Liver (tissue), 9 donors: ENCODE data around the gene OR2H1. TPM values are rescaled to one million over a fixed set of nuclear protein-coding genes. Genes with fewer than 3 reads are reported as not detected.

Experiments used
- DNase-seq: peaks from one replicate; pipeline ENCODE4 v3.0.0-alpha.2; 2017; ENCODE audit warnings: low spot score
- H3K27ac ChIP-seq, 2 donors: one replicate each; pipeline ENCODE4 v1.7.0; 2013; ENCODE audit warnings: inconsistent platforms in 2 of 2, low read length in 2 of 2, control low read depth in 1 of 2, low read depth in 1 of 2, mild to moderate bottlenecking in 1 of 2
- H3K27me3 ChIP-seq, 4 donors: one replicate each; pipeline versions ENCODE4 v1.6.1 to v1.7.0; 2013; ENCODE audit warnings: low read length in 3 of 4, inconsistent platforms in 1 of 4, mild to moderate bottlenecking in 1 of 4, moderate library complexity in 1 of 4; ENCODE audit not compliant: control insufficient read depth in 4 of 4, insufficient read depth in 4 of 4
- H3K36me3 ChIP-seq, 4 donors: one replicate each; pipeline versions ENCODE4 v1.6.1 to v1.7.0; 2013; ENCODE audit warnings: low read length in 3 of 4, mild to moderate bottlenecking in 3 of 4, low read depth in 1 of 4, moderate library complexity in 1 of 4; ENCODE audit not compliant: control insufficient read depth in 4 of 4, insufficient read depth in 3 of 4
- H3K4me1 ChIP-seq, 4 donors: one replicate each; pipeline versions ENCODE4 v1.6.1 to v1.7.0; 2013; ENCODE audit warnings: low read length in 3 of 4, mild to moderate bottlenecking in 3 of 4, moderate library complexity in 1 of 4; ENCODE audit not compliant: control insufficient read depth in 4 of 4, insufficient read depth in 4 of 4
- H3K4me3 ChIP-seq, 3 donors: one replicate each; pipeline versions ENCODE4 v1.6.1 to v1.7.0; 2013; ENCODE audit warnings: low read length in 3 of 3, control low read depth in 1 of 3, low read depth in 1 of 3, mild to moderate bottlenecking in 1 of 3
- H3K9ac ChIP-seq, 2 donors: one replicate each; pipeline ENCODE4 v1.7.0; 2013; ENCODE audit warnings: low read length in 2 of 2, mild to moderate bottlenecking in 2 of 2, moderate library complexity in 2 of 2, control low read depth in 1 of 2, low read depth in 1 of 2
- H3K9me3 ChIP-seq, 4 donors: one replicate each; pipeline versions ENCODE4 v1.6.1 to v1.7.0; 2013; ENCODE audit warnings: low read length in 3 of 4; ENCODE audit not compliant: control insufficient read depth in 4 of 4
- EGR1 ChIP-seq, 2 donors: IDR thresholded peaks; 2 replicates each; pipeline ENCODE4 v1.6.1; 2016 to 2018; ENCODE audit warnings: antibody characterized with exemption in 2 of 2, low read depth in 2 of 2
- FOXA1 ChIP-seq: IDR thresholded peaks from 2 replicates; pipeline ENCODE4 v1.6.1; 2016; ENCODE audit warnings: antibody characterized with exemption
- FOXA2 ChIP-seq: IDR thresholded peaks from 2 replicates; pipeline ENCODE4 v1.6.1; 2016; ENCODE audit warnings: antibody characterized with exemption
- GABPA ChIP-seq, 2 donors: IDR thresholded peaks in 1 of 2; conservative IDR thresholded peaks in 1 of 2; 2 replicates each; pipeline ENCODE4 v1.6.1; 2016; ENCODE audit warnings: antibody characterized with exemption in 2 of 2, mild to moderate bottlenecking in 1 of 2, moderate library complexity in 1 of 2
- HNF4A ChIP-seq, 2 donors: conservative IDR thresholded peaks; 2 replicates each; pipeline ENCODE4 v1.6.1; 2016; ENCODE audit warnings: antibody characterized with exemption in 2 of 2, mild to moderate bottlenecking in 2 of 2
- HNF4G ChIP-seq: IDR thresholded peaks from 2 replicates; pipeline ENCODE4 v1.6.1; 2016; ENCODE audit warnings: antibody characterized with exemption
- JUND ChIP-seq, 2 donors: IDR thresholded peaks; 2 replicates each; pipeline ENCODE4 v1.6.1; 2016; ENCODE audit warnings: antibody characterized with exemption in 2 of 2
- NR2F2 ChIP-seq: IDR thresholded peaks from 2 replicates; pipeline ENCODE4 v1.6.1; 2016; ENCODE audit warnings: antibody characterized with exemption
- RAD21 ChIP-seq, 2 donors: IDR thresholded peaks; 2 replicates each; pipeline ENCODE4 v1.6.1; 2016; ENCODE audit warnings: antibody characterized with exemption in 2 of 2, mild to moderate bottlenecking in 2 of 2
- RXRA ChIP-seq, 2 donors: IDR thresholded peaks; 2 replicates each; pipeline ENCODE4 v1.6.1; 2017 to 2018; ENCODE audit warnings: antibody characterized with exemption in 2 of 2, mild to moderate bottlenecking in 1 of 2
- SP1 ChIP-seq: IDR thresholded peaks from 2 replicates; pipeline ENCODE4 v1.6.1; 2018; ENCODE audit warnings: antibody characterized with exemption, mild to moderate bottlenecking
- TAF1 ChIP-seq: conservative IDR thresholded peaks from 2 replicates; pipeline ENCODE4 v1.6.1; 2016; ENCODE audit warnings: antibody characterized with exemption, mild to moderate bottlenecking
- YY1 ChIP-seq: IDR thresholded peaks from 2 replicates; pipeline ENCODE4 v1.6.1; 2016; ENCODE audit warnings: antibody characterized with exemption, mild to moderate bottlenecking
- WGBS: extraction: QIAGEN DNeasy Blood & Tissue Kit; methylation state at CpG from one replicate; pipeline ENCODE4 v1.1.7; 2013; 5-methylcytosine and 5-hydroxymethylcytosine counted together
- polyA plus RNA-seq, 2 donors: library from polyadenylated mRNA; stranded (reverse) in 1 of 2; unstranded in 1 of 2; fragments of 200-250 nt in 1 of 2; fragments of >200 nt in 1 of 2; fragmentation: Nextera tagmentation in 1 of 2; extraction: Ambion mirVana in 1 of 2; gene quantifications; one replicate each; pipeline versions ENCODE4 v1.2.1 to v1.2.3, GENCODE V29; 2013 to 2015
- total RNA-seq, 2 donors: library from RNA; depleted of rRNA; stranded (reverse); fragments of >200 nt; gene quantifications; one replicate each; pipeline ENCODE4 v1.2.3, GENCODE V29; 2014
- TF ChIP-seq, protein P1 (sequence below): IDR thresholded peaks from 2 replicates; pipeline ENCODE4 v1.6.1; 2016; ENCODE audit warnings: antibody characterized with exemption, mild to moderate bottlenecking
- TF ChIP-seq, protein P2 (sequence below): IDR thresholded peaks from 2 replicates; pipeline ENCODE4 v1.6.1; 2016; ENCODE audit warnings: antibody characterized with exemption
- TF ChIP-seq, protein P3 (sequence below): IDR thresholded peaks from 2 replicates; pipeline ENCODE4 v1.6.1; 2016; ENCODE audit warnings: antibody characterized with exemption
- TF ChIP-seq, protein P4 (sequence below): IDR thresholded peaks from 2 replicates; pipeline ENCODE4 v1.6.1; 2016; ENCODE audit warnings: antibody characterized with exemption
- donor health status: healthy.
- donor health status: healthy.
- donor health status: healthy.
- donor health status: healthy.
- donor health status: healthy.

Gene OR2H1
- total and polyA plus RNA-seq, 4 donors: not detected

DNA sequence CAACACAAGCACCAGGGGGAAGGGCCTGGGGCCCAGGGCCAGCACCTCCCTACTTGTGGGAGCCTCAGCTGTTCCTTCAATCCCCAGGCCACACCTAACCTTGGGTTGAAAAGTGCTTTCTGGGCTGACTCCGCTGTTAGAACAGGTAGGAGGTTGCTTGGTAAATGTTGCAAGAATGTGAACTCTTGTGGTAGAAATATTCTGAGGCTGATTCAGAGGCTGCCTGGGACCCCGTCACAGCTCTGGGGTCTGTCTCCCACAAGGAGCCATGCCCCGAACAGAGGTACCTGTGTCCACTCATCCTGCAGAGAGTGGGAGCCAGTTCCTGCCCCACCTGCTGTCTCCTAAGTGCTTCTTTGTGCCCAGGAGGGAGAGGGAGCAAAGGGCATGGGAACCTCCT is 45.2 kb downstream of the OR2H1 start (continued):
- TF ChIP-seq, protein P1, sequence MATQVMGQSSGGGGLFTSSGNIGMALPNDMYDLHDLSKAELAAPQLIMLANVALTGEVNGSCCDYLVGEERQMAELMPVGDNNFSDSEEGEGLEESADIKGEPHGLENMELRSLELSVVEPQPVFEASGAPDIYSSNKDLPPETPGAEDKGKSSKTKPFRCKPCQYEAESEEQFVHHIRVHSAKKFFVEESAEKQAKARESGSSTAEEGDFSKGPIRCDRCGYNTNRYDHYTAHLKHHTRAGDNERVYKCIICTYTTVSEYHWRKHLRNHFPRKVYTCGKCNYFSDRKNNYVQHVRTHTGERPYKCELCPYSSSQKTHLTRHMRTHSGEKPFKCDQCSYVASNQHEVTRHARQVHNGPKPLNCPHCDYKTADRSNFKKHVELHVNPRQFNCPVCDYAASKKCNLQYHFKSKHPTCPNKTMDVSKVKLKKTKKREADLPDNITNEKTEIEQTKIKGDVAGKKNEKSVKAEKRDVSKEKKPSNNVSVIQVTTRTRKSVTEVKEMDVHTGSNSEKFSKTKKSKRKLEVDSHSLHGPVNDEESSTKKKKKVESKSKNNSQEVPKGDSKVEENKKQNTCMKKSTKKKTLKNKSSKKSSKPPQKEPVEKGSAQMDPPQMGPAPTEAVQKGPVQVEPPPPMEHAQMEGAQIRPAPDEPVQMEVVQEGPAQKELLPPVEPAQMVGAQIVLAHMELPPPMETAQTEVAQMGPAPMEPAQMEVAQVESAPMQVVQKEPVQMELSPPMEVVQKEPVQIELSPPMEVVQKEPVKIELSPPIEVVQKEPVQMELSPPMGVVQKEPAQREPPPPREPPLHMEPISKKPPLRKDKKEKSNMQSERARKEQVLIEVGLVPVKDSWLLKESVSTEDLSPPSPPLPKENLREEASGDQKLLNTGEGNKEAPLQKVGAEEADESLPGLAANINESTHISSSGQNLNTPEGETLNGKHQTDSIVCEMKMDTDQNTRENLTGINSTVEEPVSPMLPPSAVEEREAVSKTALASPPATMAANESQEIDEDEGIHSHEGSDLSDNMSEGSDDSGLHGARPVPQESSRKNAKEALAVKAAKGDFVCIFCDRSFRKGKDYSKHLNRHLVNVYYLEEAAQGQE: no peak
- TF ChIP-seq HNF4G (no peak), RXRA (IDR thresholded peaks at IDR 0.05) (no peak), JUND (IDR thresholded peaks at IDR 0.05) (no peak), EGR1 (IDR thresholded peaks at IDR 0.05; ENCODE audit: low read depth in 2 of 2) (no peak)
- TF ChIP-seq, protein P2, sequence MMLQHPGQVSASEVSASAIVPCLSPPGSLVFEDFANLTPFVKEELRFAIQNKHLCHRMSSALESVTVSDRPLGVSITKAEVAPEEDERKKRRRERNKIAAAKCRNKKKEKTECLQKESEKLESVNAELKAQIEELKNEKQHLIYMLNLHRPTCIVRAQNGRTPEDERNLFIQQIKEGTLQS: no peak
- TF ChIP-seq, protein P3, sequence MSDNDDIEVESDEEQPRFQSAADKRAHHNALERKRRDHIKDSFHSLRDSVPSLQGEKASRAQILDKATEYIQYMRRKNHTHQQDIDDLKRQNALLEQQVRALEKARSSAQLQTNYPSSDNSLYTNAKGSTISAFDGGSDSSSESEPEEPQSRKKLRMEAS: no peak

DNA sequence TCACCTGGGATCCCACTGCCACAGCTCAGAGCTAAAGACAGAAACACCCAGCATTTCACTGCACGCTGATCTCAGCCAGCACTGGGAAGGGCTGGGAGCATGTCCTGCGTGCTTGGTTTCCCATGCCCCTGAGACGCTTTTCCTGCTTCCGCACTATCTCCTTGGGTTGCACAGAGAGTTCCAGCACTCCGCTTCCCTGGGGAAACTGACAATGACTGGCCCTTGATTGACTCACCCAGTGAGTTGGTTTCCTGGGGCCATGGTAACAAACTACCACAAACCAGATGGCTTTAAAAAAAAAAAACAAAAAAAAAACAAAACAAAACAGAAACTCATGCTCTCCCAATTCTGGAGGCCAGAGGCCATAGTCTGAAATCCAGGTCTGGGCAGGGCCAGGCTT is 45.6 kb downstream of the OR2H1 start:
- Histone ChIP-seq H3K4me1 (no peaks in the 10 kb centered on the region), H3K4me3 (no peak overlapping the region), H3K9ac (no peak overlapping the region), H3K9me3 (no peaks in the 10 kb centered on the region), H3K27ac (no peak overlapping the region), H3K36me3 (peaks cover 0 to 1% (median 0%) of the 10 kb centered on the region in 4 donors), H3K27me3 (no peaks in the 10 kb centered on the region)
- TF ChIP-seq YY1 (no peak), EGR1 (IDR thresholded peaks at IDR 0.05; ENCODE audit: low read depth in 2 of 2) (no peak), FOXA1 (no peak), GABPA (IDR thresholded peaks at IDR 0.05 in 1 of 2, conservative IDR thresholded peaks at IDR 0.05 in 1 of 2) (no peak), RXRA (IDR thresholded peaks at IDR 0.05) (no peak), FOXA2 (no peak), NR2F2 (no peak), TAF1 (no peak), HNF4A (conservative IDR thresholded peaks at IDR 0.05) (no peak), RAD21 (IDR thresholded peaks at IDR 0.05) (no peak), SP1 (no peak), JUND (IDR thresholded peaks at IDR 0.05) (no peak)
- TF ChIP-seq, protein P3: no peak
- TF ChIP-seq, protein P4, sequence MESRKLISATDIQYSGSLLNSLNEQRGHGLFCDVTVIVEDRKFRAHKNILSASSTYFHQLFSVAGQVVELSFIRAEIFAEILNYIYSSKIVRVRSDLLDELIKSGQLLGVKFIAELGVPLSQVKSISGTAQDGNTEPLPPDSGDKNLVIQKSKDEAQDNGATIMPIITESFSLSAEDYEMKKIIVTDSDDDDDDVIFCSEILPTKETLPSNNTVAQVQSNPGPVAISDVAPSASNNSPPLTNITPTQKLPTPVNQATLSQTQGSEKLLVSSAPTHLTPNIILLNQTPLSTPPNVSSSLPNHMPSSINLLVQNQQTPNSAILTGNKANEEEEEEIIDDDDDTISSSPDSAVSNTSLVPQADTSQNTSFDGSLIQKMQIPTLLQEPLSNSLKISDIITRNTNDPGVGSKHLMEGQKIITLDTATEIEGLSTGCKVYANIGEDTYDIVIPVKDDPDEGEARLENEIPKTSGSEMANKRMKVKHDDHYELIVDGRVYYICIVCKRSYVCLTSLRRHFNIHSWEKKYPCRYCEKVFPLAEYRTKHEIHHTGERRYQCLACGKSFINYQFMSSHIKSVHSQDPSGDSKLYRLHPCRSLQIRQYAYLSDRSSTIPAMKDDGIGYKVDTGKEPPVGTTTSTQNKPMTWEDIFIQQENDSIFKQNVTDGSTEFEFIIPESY: no peak
- TF ChIP-seq, protein P2: no peak
- 90% methylated on average over 5 of the region's 5 CpGs for WGBS
- no peak for DNase-seq
